WERI-Rb-1 (cell line): ENCODE results near the gene UBAP2L.
"Not testable (repeated sequence)": the region's sequence is repeated elsewhere in the genome, so short reads cannot be mapped to it uniquely, and the experiment has no call there.

Experiments used
- DNase-seq: peaks from one replicate; pipeline ENCODE4 v3.0.0-alpha.2; 2020
- H3K27ac ChIP-seq: fragments of 250-450 bp; sonication (Bioruptor Pico); 2 replicates; pipeline ENCODE4 v1.5.1; 2020; ENCODE audit warnings: mild to moderate bottlenecking, moderate library complexity
- H3K27me3 ChIP-seq: fragments of 250-450 bp; sonication (Bioruptor Pico); 2 replicates; pipeline ENCODE4 v1.5.1; 2021; ENCODE audit warnings: mild to moderate bottlenecking, low read depth, moderate library complexity; ENCODE audit not compliant: insufficient read depth, severe bottlenecking
- H3K36me3 ChIP-seq: fragments of 250-450 bp; sonication (Bioruptor Pico); 2 replicates; pipeline ENCODE4 v1.5.1; 2020; ENCODE audit warnings: mild to moderate bottlenecking, moderate library complexity
- H3K4me3 ChIP-seq: 2 replicates; pipeline ENCODE4 v1.5.1; 2011; ENCODE audit warnings: low read depth, mild to moderate bottlenecking, control low read depth, low read length
- H3K9me3 ChIP-seq: fragments of 250-450 bp; sonication (Bioruptor Pico); 2 replicates; pipeline ENCODE4 v1.5.1; 2021; ENCODE audit warnings: mild to moderate bottlenecking, moderate library complexity; ENCODE audit not compliant: severe bottlenecking
- TF ChIP-seq, protein P1 (sequence below): IDR thresholded peaks from 2 replicates; pipeline ENCODE4 v1.5.1; 2011; ENCODE audit warnings: low read depth, mild to moderate bottlenecking, control low read depth, inconsistent platforms, low read length

The UBAP2L gene

DNA sequence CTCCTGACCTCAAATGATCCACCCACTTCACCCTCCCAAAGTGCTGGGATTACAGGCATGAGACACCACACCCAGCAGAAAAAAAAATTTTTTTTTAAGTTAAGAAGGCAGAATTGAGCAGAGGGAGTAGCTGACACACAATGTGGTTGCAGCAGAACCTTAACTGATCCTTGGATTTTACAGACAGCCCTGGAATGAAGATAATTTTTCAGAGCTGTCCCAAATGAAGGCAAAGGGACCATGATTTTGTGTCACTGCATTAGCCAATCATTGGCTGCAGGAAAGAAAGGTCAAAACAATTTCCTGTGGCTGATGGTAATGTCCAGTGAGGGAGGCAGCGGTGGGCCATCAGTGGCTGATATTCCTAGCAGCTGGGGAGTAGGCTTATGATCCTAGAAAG, 80.8 kb downstream of the UBAP2L start:
- H3K9me3 ChIP-seq: peaks cover 26% of the 10 kb centered on the region
- H3K4me3 ChIP-seq: no peak overlapping the region
- no peak for DNase-seq
- peaks cover 66% of the 10 kb centered on the region for H3K27me3 ChIP-seq
- TF ChIP-seq, protein P1, sequence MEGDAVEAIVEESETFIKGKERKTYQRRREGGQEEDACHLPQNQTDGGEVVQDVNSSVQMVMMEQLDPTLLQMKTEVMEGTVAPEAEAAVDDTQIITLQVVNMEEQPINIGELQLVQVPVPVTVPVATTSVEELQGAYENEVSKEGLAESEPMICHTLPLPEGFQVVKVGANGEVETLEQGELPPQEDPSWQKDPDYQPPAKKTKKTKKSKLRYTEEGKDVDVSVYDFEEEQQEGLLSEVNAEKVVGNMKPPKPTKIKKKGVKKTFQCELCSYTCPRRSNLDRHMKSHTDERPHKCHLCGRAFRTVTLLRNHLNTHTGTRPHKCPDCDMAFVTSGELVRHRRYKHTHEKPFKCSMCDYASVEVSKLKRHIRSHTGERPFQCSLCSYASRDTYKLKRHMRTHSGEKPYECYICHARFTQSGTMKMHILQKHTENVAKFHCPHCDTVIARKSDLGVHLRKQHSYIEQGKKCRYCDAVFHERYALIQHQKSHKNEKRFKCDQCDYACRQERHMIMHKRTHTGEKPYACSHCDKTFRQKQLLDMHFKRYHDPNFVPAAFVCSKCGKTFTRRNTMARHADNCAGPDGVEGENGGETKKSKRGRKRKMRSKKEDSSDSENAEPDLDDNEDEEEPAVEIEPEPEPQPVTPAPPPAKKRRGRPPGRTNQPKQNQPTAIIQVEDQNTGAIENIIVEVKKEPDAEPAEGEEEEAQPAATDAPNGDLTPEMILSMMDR: no peak
- H3K27ac ChIP-seq: no peak overlapping the region
- H3K36me3 ChIP-seq: no peaks in the 10 kb centered on the region

DNA sequence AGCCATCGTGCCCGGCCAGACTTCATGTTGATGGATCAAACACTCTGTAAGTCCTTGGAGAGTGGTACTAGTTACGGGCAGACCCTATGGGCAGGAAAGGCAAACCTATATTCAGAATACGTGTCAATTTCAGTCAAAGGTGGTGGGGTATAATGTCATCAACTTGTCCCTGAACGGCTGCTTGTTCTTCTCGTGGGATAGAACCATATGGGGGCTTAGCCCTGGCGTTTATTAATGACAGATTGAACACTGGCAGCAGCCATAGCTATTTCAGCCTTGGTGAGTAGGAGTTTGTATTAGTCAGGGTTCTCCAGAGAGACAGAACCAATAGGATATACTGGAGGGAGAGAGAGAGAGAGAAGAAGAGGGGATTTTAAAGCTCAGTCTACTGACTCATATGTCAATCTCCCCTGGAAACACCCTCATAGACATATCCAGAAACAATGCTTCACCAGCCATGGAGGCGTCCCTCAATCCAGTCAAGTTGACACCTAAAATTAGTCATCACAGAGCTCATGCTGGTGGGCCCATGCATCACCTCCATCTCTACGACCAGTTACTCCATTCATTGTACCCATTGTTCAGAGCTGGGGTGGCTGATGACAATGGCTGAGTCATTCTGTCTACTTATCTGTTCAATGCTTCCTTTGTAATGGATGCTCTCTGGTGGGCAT, 84.0 kb downstream of the UBAP2L start:
- Histone ChIP-seq H3K27ac (no peak overlapping the region), H3K9me3 (peaks cover 27% of the 10 kb centered on the region), H3K4me3 (no peak overlapping the region), H3K36me3 (no peaks in the 10 kb centered on the region), H3K27me3 (peaks cover 71% of the 10 kb centered on the region)
- no peak for DNase-seq
- TF ChIP-seq, protein P1: no peak

DNA sequence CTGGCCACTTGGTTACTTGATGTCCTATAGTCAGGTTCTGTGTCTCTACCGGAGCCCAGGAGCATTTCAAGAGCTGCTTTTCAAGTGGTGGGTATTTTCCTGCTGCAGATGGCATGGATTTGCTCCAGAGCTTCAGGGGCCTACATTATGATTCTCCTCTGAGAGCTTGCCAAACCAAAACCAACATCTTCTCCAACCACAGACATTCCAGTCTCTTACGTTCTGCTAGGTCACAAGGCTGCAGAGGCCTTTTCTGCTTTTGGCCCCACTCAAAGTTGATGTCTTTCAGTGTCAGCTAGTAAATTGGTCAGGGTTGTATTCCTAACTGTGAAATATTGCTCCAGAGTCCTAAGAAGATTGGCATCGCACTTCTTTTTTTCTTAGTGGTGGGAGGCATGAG, 85.4 kb downstream of the UBAP2L start:
- Histone ChIP-seq H3K9me3 (peaks cover 33% of the 10 kb centered on the region), H3K36me3 (no peaks in the 10 kb centered on the region), H3K27me3 (peaks cover 74% of the 10 kb centered on the region), H3K27ac (no peak overlapping the region), H3K4me3 (no peak overlapping the region)
- TF ChIP-seq, protein P1: no peak
- no peak for DNase-seq

DNA sequence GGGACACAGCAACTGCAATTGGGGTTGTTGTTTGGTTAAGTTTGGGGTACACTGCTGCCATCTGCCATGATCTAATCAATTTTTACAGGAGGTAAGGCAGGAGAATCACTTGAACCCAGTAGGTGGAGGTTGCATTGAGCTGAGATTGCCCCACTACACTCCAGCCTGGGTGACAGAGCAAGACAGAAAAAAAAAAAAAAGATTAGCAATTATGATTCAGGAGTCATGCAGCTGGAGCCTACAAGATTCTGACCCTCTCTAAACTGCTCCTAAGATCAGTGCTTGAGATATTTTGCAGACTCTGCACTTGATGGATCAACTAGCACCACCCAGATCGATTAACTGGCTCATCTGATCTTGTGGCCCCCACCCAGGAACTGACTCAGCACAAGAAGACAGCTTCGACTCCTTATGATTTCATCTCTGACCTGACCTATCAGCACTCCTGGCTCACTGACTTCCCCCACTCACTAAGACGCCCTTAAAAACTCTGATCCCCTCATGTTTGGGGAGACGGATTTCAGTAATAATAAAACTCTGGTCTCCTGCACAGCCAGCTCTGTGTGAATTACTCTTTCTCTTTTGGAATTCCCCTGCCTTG, 87.0 kb downstream of the UBAP2L start:
- Histone ChIP-seq H3K9me3 (peaks cover 34% of the 10 kb centered on the region), H3K27me3 (peaks cover 85% of the 10 kb centered on the region)
- DNase-seq, H3K4me3 ChIP-seq, H3K27ac ChIP-seq, H3K36me3 ChIP-seq: not testable (repeated sequence)

DNA sequence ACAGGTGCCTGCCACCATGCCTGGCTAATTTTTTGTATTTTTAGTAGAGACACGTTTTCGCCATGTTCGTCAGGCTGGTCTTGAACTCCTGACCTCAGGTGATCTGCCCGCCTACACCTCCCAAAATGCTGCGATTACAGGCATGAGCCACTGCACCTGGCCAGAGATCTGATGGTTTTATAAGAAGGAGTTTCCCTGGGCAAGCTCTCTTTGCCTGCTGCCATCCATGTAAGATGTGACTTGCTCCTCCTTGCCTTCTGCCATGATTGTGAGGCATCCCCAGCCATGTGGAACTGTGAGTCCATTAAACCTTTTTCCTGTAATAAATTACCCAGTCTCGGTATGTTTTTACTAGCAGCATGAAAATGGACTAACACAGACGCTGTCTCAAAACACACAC, 88.4 kb downstream of the UBAP2L start:
- not testable (repeated sequence) for H3K36me3 ChIP-seq, DNase-seq, H3K27ac ChIP-seq, H3K4me3 ChIP-seq
- H3K27me3 ChIP-seq: peaks cover 89% of the 10 kb centered on the region
- peaks cover 36% of the 10 kb centered on the region for H3K9me3 ChIP-seq

DNA sequence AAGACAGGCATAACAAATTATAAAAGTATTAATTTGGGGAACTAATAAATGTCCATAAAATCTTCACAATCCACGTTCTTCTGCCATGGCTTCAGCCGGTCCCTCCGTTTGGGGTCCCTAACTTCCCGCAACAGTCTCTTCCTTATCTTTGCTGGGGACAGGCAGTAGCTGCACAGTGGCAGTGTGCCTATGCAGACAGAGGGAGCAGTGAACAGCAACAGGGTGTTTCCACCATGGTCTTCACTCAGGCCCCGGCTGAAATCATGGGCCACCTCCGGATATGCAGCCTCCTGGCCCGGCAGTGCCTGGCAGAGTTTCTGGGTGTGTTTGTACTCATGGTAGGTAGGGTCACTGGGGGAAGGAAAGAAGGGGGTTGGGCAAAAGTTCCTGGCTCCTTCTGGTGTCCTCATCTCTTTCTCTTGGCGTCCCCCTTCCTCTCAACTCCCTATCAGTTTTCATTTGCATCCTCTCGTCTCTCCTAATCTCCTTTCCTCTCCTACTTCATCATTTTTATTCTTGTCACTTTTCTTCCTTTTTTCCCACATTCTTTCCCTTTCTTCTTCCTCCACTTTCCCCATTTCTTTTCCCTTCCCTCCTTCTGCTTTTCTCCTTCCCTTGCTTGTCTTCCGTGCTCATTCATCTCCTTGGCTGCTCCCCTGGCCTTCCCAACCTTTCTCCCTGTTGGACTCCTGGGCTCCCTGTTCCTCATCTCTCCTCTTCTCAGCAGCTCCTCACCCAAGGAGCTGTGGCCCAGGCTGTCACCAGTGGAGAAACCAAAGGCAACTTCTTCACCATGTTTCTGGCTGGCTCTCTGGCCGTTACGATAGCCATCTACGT, 91.7 kb downstream of the UBAP2L start:
- H3K27ac ChIP-seq: not testable (repeated sequence)
- peaks cover 45% of the 10 kb centered on the region for H3K9me3 ChIP-seq

DNA sequence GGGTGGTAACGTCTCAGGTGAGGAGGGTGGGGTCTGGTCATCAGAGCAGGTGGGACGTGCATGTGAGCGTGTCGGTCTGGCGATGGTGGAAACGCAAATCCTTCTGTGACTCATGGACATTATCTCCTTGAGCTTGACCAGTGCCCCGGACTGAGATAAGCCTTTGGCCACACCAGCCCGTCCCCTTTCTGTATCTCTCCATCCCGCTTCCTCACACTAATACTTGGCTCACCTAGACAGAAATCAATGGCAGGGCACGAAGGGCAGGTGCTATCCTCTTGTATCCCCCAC, 92.3 kb downstream of the UBAP2L start:
- Histone ChIP-seq H3K36me3 (no peaks in the 10 kb centered on the region), H3K27ac (no peak overlapping the region), H3K4me3 (no peak overlapping the region), H3K27me3 (peaks cover 92% of the 10 kb centered on the region), H3K9me3 (peaks cover 51% of the 10 kb centered on the region)
- no peak for DNase-seq
- TF ChIP-seq, protein P1: no peak

More for the DNA sequence above, 91.7 kb downstream of the UBAP2L start:
- not testable (repeated sequence) for H3K36me3 ChIP-seq, DNase-seq, H3K4me3 ChIP-seq
- H3K27me3 ChIP-seq: peaks cover 92% of the 10 kb centered on the region

DNA sequence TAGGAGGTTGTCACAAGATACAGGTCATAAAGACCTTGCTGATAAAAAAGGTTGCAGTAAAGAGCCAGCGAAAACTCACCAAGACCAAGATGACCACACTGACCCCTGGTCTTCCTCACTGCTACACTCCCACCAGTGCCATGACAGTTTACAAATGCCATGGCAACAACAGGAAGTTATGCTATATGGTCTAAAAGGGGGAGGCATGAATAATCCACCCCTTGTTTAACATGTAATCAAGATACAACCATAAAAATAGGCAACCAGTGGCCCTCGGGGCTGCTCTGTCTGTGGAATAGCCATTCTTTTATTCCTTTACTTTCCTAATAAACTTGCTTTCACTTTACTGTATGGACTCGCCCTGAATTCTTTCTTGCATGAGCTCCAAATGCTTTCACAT, 93.5 kb downstream of the UBAP2L start:
- not testable (repeated sequence) for DNase-seq, H3K4me3 ChIP-seq, H3K27ac ChIP-seq, H3K36me3 ChIP-seq
- peaks cover 92% of the 10 kb centered on the region for H3K27me3 ChIP-seq
- H3K9me3 ChIP-seq: peaks cover 56% of the 10 kb centered on the region
